Right renal cortex interstitium (tissue), 3 donors: ENCODE measurements around the gene MTERF1. TPM values are rescaled to one million over a fixed set of nuclear protein-coding genes. Genes with fewer than 3 reads are reported as not detected.

ENCODE experiments used
- DNase-seq, 3 donors: peaks; one replicate each; pipeline ENCODE4 v3.0.0-alpha.2; 2013; ENCODE audit warnings: low read depth in 3 of 3, low spot score in 2 of 3
- polyA plus RNA-seq, 3 donors: library from polyadenylated mRNA; unstranded; fragments of 120-200 nt; gene quantifications; one replicate each; pipeline ENCODE4 v1.2.1, GENCODE V29; 2013; ENCODE audit not compliant: insufficient read length in 3 of 3

MTERF1 gene
- polyA plus RNA-seq, 3 donors, result 20.8 to 23.4 (median 22.6) TPM

DNA sequence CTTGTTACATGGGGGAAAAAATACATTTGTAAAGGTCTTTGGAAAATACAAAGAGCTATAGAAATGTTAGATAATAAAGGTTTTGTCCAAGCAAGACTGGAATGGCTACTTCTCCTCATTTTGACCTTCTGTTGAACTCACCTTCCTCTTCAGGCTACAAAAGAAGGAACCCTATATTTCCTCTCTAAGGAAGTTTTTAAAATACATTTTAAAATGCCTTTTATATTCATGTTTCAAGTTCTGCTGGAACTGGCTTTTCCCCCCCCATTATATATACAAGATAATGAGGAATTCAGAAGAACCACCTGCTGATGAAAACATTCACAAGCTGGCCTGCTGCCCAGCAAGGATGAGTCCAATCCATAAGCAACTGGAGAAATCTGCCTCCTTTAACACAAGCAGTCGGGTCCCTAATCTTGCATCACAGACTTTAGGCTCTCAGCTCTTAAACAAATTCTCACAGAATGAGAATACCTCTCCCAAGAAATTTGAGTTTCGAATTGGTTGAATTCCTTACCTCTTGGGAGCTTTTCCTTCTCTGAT is 44.6 kb downstream of the MTERF1 start:
- no peak for DNase-seq

DNA sequence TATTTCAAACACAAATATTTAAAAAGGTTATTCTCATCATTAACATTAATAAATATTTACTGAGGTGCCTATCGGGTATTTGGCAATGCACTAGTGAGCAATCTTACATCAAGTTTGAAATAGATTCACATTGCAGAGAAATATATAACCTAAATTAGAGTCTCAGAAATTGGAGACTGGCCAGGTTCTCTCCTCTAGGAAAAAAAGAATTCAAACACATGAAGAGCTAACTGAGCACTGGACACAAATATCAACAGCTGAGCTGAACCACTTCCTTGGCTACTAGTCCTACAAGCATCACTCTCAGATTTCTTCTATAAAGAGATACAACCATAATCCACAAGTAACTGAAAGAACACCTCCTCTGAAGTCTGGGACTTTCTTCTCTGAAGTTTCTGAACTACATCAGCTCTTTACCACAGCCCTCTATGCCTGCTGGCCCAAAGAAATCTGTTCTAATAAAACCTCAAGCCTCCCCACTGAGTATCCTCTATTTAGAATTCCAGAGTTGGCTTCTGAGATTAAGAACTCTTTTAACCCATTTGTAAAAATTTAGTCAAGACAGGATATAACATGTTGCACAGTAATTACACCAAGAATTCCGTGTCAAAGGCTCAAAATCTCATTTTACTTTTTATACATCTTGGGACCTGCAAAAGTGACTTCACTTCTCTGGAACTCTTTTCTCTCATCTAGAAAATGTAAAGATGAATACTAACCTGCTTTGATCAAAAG is 45.2 kb downstream of the MTERF1 start:
- DNase-seq, result no peak

DNA sequence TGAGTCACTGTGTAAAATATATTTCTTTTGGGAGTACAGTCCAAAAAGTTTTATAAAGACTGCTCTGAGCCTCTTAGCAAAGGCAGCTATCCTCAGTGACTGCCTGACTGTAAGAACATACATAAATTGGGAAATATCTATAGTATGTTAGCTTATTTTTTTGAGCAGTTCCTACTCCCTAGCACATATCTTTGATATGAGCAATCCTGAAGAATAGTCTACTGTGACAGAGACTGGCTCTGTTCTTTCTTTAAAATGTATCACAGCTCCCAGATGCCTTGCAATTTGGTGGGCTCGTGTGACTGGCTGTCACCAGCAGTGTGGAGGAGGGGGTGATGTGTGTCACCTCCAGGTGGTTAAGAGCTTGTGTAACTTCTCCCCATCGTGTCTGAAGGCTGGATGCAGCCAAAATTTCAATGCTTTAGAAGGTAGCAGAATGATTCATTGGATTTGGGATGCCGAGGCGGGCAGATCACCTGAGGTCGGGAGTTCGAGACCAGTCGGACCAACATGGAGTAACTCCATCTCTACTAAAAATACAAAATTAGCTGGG is 47.9 kb downstream of the MTERF1 start:
- DNase-seq, result no peak

DNA sequence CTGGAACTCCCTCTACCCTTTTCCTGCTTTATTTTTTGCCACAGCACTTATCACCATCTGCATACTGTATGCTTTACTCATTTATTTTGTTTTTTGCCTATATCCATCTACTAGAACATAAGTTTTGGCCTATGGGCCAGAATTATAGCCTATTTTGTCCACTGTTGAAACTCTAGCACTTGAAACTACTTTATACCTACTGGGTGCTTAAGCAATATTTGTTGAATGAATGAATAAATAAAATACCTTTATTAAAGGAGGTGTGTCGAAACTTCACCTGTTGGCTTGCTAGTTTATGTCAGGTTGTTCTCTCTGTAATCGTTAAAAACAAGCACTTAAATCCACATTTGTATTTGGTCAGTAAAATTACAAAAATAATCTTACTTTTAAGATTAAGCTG is 53.3 kb downstream of the MTERF1 start:
- no peak for DNase-seq

DNA sequence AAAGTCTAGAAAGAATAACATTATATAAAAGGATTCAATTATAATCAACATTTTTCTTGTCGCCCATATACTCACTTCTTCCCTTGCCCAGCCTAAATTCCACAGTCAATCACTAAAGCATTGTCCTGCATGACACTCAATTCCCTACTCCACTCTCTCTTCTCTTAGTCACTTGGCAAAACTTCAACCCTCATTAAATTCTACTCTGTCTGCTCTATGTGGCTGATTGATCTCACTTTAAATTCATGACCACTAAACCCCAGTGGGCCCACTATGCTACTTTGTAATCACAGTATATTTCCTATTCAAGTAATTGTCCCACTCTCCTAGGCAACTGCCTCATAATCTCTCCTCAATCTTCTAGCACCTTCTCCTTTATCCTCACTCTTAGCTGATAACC is 54.1 kb downstream of the MTERF1 start:
- DNase-seq, result no peak

DNA sequence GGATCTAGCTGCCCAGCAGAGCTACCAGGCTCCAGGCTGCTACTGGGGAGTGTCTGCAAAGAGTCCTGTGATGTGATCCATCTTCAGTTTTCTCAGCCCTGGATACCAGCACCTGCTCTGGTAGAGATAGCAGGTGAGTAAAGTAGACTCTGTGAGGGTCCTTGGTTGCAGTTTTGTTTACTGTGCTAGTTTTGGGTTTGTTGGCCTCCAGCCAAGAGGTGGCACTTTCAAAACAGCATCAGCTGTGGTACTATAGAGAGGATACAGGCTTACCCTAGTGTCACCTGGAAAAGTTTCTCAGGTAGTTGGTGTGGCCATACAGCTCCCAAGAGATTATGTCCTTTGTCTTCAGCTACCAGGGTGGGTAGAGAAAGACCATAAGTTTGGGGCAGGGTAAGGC is 56.3 kb downstream of the MTERF1 start:
- no peak for DNase-seq

Other genes with a start within 250 kb of the MTERF1 start
- 10 to 100 TPM; 80.5 to 92.1 (median 83.3) TPM for gene AKAP9, start 60.2 kb upstream of the MTERF1 start, polyA plus RNA-seq